Ovary (tissue), 9 donors: ENCODE results near the gene IFIT2. TPM values are rescaled to one million over a fixed set of nuclear protein-coding genes. Genes with fewer than 3 reads are reported as not detected.

Experiments used
- DNase-seq, 5 donors: peaks; one replicate each; pipeline ENCODE4 v3.0.0-alpha.2; 2019 to 2020
- H3K27ac ChIP-seq, 2 donors: fragments of 200-600 bp; one replicate each; pipeline versions ENCODE4 v1.5.1 to v1.8.0; 2019 to 2022
- H3K27me3 ChIP-seq: fragments of 200-600 bp; one replicate; pipeline ENCODE4 v1.8.0; 2022
- H3K36me3 ChIP-seq: fragments of 200-600 bp; sonication (generic); one replicate; pipeline ENCODE4 v1.5.1; 2019
- H3K4me1 ChIP-seq: one replicate; pipeline ENCODE4 v1.8.1; 2013; ENCODE audit warnings: mild to moderate bottlenecking, moderate library complexity; ENCODE audit not compliant: insufficient read depth
- H3K4me3 ChIP-seq: fragments of 200-600 bp; sonication (generic); one replicate; pipeline ENCODE4 v1.5.1; 2017
- H3K9me3 ChIP-seq, 2 donors: fragments of 200-600 bp in 1 of 2; sonication (generic) in 1 of 2; one replicate each; pipeline versions ENCODE4 v1.5.1 to v1.8.1; 2013 to 2019; ENCODE audit warnings: mild to moderate bottlenecking in 1 of 2, moderate library complexity in 1 of 2
- EP300 ChIP-seq: sonication (generic); formaldehyde crosslinking; IDR thresholded peaks from one replicate; pipeline ENCODE4 v1.6.1; 2017; ENCODE audit warnings: antibody characterized with exemption
- POLR2A ChIP-seq: fragments of 450-650 bp; IDR thresholded peaks from one replicate; pipeline ENCODE4 v1.6.1; 2017; ENCODE audit warnings: antibody characterized with exemption, mild to moderate bottlenecking, moderate library complexity
- WGBS, 3 donors: extraction: QIAGEN DNeasy Blood & Tissue Kit in 1 of 3; methylation state at CpG; one replicate each; pipeline versions ENCODE4 v1.1.5 to v1.1.7; 2013 to 2017; 5-methylcytosine and 5-hydroxymethylcytosine counted together
- intact Hi-C, 4 donors: fragments of 100-400 bp; cut with DNase I; formaldehyde crosslinking; loops; one replicate each; pipeline versions ENCODE4 v1.11.0 to v1.15.1; 2022 to 2023
- polyA plus RNA-seq, 2 donors: library from polyadenylated mRNA; stranded (reverse); fragments of 200-250 nt in 1 of 2; fragments of 350-450 nt in 1 of 2; fragmentation: Illumina TruSeq in 1 of 2; extraction: RNeasy Lipid Tissue Mini Kit (QIAGEN cat#74804) in 1 of 2; gene quantifications; one replicate each; pipeline ENCODE4 v1.2.3, GENCODE V29; 2013 to 2014
- total RNA-seq, 7 donors: library from RNA; depleted of rRNA in 2 of 7; stranded (reverse); fragments of >200 nt in 2 of 7; fragmentation: NEBNext Ultra II Directional in 3 of 7; extraction: Animal tissue kit (Norgen Biotek cat#: 25700) in 3 of 7; gene quantifications; one replicate each; pipeline versions ENCODE4 v1.1.0 to v1.2.4, GENCODE V29; 2016 to 2023
- TF ChIP-seq, protein P1 (sequence below), 3 donors: fragments of 450-650 bp in 2 of 3; fragments of 200-600 bp in 1 of 3; IDR thresholded peaks; one replicate each; pipeline versions ENCODE4 v1.5.1 to v1.8.0; 2016 to 2022; ENCODE audit warnings: antibody characterized with exemption in 3 of 3, mild to moderate bottlenecking in 1 of 3
- donor health status: DM: no; HTN: no; CAD: no; lungs with moderate emphysema.
- donor health status: DM: no; HTN: no; CAD: no.
- donor health status: Bipolar disorder and iron deficiency.
- donor health status: DM: yes; HTN: yes; CAD: no.
- donor health status: DM: no; HTN: no; CAD: no.
- donor health status: DM: yes; HTN: yes; CAD: no.

IFIT2 gene
- total and polyA plus RNA-seq, 9 donors, result 2.1 to 21.3 (median 6.2) TPM

DNA sequence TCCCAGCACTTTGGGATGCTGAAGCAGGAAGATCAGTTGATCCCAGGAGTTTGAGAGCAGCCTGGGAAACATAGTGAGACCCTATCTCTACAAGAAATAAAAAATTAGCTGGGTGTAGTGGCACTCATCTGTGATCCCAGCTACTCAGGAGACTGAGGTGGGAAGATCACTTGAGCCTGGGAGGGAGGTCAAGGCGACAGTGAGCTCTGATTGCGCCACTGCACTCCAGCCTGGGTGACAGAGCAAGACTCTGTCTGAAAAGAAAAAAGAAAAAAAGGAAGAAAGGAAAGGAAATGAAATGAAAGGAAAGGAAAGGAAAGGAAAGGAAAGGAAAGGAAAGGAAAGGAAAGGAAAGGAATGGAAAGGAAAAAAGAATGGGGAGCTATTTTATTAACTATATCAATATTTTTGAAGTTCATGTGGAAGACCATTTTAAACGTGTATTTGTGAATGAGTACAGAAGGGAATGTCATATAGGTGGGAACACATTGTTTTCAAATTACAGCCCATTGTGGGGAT is 7.1 kb upstream of the IFIT2 start:
- H3K4me3 ChIP-seq, result no peak overlapping the region
- intact Hi-C loops, result loop anchor here in 1 of 4 donors (5.0 kb wide), 1 partner anchor 592 kb away; no protein-coding TSS in a partner anchor
- TF ChIP-seq POLR2A (no peak), EP300 (no peak)
- TF ChIP-seq, protein P1, sequence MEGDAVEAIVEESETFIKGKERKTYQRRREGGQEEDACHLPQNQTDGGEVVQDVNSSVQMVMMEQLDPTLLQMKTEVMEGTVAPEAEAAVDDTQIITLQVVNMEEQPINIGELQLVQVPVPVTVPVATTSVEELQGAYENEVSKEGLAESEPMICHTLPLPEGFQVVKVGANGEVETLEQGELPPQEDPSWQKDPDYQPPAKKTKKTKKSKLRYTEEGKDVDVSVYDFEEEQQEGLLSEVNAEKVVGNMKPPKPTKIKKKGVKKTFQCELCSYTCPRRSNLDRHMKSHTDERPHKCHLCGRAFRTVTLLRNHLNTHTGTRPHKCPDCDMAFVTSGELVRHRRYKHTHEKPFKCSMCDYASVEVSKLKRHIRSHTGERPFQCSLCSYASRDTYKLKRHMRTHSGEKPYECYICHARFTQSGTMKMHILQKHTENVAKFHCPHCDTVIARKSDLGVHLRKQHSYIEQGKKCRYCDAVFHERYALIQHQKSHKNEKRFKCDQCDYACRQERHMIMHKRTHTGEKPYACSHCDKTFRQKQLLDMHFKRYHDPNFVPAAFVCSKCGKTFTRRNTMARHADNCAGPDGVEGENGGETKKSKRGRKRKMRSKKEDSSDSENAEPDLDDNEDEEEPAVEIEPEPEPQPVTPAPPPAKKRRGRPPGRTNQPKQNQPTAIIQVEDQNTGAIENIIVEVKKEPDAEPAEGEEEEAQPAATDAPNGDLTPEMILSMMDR (IDR thresholded peaks at IDR 0.05), result no peak
- no peak overlapping the region for H3K27ac ChIP-seq
- peaks cover 2% of the 10 kb centered on the region for H3K4me1 ChIP-seq
- no peaks in the 10 kb centered on the region for H3K27me3 ChIP-seq
- 81 to 87% (median 85%) methylated on average over 3 of the region's 3 CpGs for WGBS, 3 donors
- H3K36me3 ChIP-seq, result no peaks in the 10 kb centered on the region
- DNase-seq, result no peak
- H3K9me3 ChIP-seq, result no peaks in the 10 kb centered on the region

- H3K4me1 ChIP-seq, result peaks cover 2% of the 10 kb centered on the region
- no peaks in the 10 kb centered on the region for H3K36me3 ChIP-seq
- TF ChIP-seq POLR2A, result no peak
- TF ChIP-seq, protein P1 (IDR thresholded peaks at IDR 0.05), result no peak
- TF ChIP-seq EP300, result no peak
- intact Hi-C loops, result loop anchor here in 1 of 4 donors (5.0 kb wide), 1 partner anchor 593 kb away; no protein-coding TSS in a partner anchor
- no peak overlapping the region for H3K4me3 ChIP-seq
- H3K27me3 ChIP-seq, result no peaks in the 10 kb centered on the region
- no peak for DNase-seq
- no peaks in the 10 kb centered on the region for H3K9me3 ChIP-seq
- H3K27ac ChIP-seq, result peak overlapping the region in 1 of 2 donors; percentile 22
- WGBS, 3 donors, result 31 to 58% (median 33%) methylated on average over 1 of the region's 1 CpG
Measured at GRCh38 chr10:89295597-89295996, 6.2 kb upstream of the IFIT2 start.

DNA sequence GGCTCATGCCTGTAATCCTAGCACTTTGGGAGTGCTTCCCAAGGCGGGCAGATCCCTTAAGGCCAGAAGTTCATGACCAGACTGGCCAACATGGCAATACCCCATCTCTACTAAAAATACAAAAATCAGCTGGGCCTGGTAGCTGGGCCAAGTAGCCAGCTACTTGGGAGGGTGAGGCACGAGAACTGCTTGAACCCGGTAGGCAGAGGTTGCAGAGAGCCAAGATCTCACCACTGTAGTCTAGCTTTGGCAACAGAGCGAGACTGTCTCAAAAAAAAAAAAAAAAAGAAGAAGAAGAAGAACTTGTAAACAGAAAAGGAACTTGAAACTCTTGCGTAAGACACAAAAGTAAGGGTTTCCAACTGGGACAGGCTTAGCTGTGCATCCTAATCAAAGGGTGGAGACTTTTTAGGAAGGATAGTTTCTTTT is 5.6 kb upstream of the IFIT2 start:
- Histone ChIP-seq H3K27ac (peak overlapping the region in 1 of 2 donors; percentile 22), H3K36me3 (no peaks in the 10 kb centered on the region), H3K27me3 (no peaks in the 10 kb centered on the region), H3K4me3 (no peak overlapping the region), H3K4me1 (peaks cover 6% of the 10 kb centered on the region), H3K9me3 (no peaks in the 10 kb centered on the region)
- intact Hi-C loops, result loop anchor here in 1 of 4 donors (5.0 kb wide), 1 partner anchor 594 kb away; no protein-coding TSS in a partner anchor
- DNase-seq, result no peak
- WGBS, 3 donors, result 33 to 65% (median 47%) methylated on average over 5 of the region's 5 CpGs
- TF ChIP-seq EP300 (no peak), POLR2A (no peak)
- TF ChIP-seq, protein P1 (IDR thresholded peaks at IDR 0.05), result no peak

DNA sequence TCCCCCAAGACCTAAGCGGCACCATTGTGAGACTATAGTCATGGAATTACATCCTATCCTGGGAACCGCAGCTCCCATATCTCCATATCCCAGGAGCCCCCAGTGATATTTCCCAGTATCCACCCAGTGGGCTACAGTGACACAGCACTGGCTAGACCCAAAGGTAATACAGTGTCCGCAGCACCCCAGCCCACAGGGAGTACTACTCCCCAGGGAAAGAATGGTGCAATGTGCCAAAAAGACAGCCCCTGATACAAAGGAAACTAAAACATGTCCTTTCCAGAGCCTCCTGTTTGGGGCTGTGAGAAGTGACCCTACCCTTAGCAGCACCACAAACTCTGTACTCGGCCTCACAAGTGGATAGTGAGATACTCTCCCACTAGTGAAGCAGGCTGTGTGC is 4.5 kb upstream of the IFIT2 start:
- intact Hi-C loops, result loop anchor here in 1 of 4 donors (5.0 kb wide), 1 partner anchor 595 kb away; no protein-coding TSS in a partner anchor
- TF ChIP-seq POLR2A, result no peak
- TF ChIP-seq, protein P1 (IDR thresholded peaks at IDR 0.05), result no peak
- H3K27ac ChIP-seq, result no peak overlapping the region

More for the DNA sequence above, 4.5 kb upstream of the IFIT2 start:
- Histone ChIP-seq H3K27me3 (no peaks in the 10 kb centered on the region), H3K4me1 (peaks cover 7% of the 10 kb centered on the region), H3K4me3 (no peak overlapping the region), H3K9me3 (no peaks in the 10 kb centered on the region), H3K36me3 (no peaks in the 10 kb centered on the region)
- no peak for DNase-seq
- 89 to 98% (median 95%) methylated on average over 4 of the region's 4 CpGs for WGBS, 3 donors
